HepG2 (cell line): ENCODE measurements around the gene KCNAB1. TPM values are rescaled to one million over a fixed set of nuclear protein-coding genes. Genes with fewer than 3 reads are reported as not detected.

ENCODE experiments used
- ATAC-seq: fragments of 200-7000 bp; cut with Tn5 transposase; 3 replicates; pipeline ENCODE4 v1.9.1; 2020; ENCODE audit warnings: mild to moderate bottlenecking, moderate library complexity
- BruUV-seq: library from RNA; stranded (reverse); fragments of 400-500 nt; replicated peaks from 2 replicates; lab custom pipeline; 2021; lab: Mats Ljungman, UMichigan
- CTCF ChIA-PET: fragments of 300-600 bp; formaldehyde crosslinking; extraction: SDS; loops from one replicate; lab custom pipeline; 2021; ENCODE audit warnings: low total read pairs, inconsistent platforms, low intra/inter-chr PET ratio; lab: Yijun Ruan, JAX
- POLR2A ChIA-PET: fragments of 350-600 bp; sonication (Branson Sonifier 250); formaldehyde crosslinking; loops from one replicate; lab custom pipeline; 2020; ENCODE audit warnings: antibody characterized with exemption, inconsistent platforms; lab: Yijun Ruan, JAX
- DNase-seq: peaks from one replicate; pipeline ENCODE4 v3.0.0-alpha.2; 2015; ENCODE audit warnings: low spot score
- FAIRE-seq: peaks from 3 replicates; lab custom pipeline; 2011; peaks lifted over from hg19 to GRCh38; lab: Jason Lieb, UNC
- H2AFZ ChIP-seq: one replicate; pipeline ENCODE4 v1.6.1; 2011; ENCODE audit warnings: low read length, inconsistent platforms
- H3K27ac ChIP-seq: fragments of 300-600 bp; 3 replicates; pipeline ENCODE4 v1.8.0; 2011; ENCODE audit warnings: mixed run types, mild to moderate bottlenecking, mixed read lengths, low read length, inconsistent platforms; ENCODE audit not compliant: insufficient read depth; ENCODE audit errors: extremely low read length
- H3K27me3 ChIP-seq, 2 experiments: fragments of 200-600 bp in 1 of 2; 2 replicates in 1 of 2; 3 replicates in 1 of 2; pipeline versions ENCODE4 v1.6.0 to v1.8.0; 2011; ENCODE audit warnings: low read length in 2 of 2, mild to moderate bottlenecking in 2 of 2, moderate library complexity in 2 of 2, inconsistent platforms in 1 of 2; ENCODE audit not compliant: insufficient read depth in 2 of 2, control insufficient read depth in 1 of 2
- H3K36me3 ChIP-seq, 2 experiments: fragments of 200-600 bp in 1 of 2; replicated peaks in 1 of 2; 2 replicates in 1 of 2; 3 replicates in 1 of 2; pipeline versions ENCODE4 v1.5.1 to v1.8.0; 2011; ENCODE audit warnings: low read length in 2 of 2, inconsistent platforms in 1 of 2; ENCODE audit not compliant: insufficient read depth in 2 of 2, control insufficient read depth in 1 of 2
- H3K4me1 ChIP-seq: 2 replicates; pipeline ENCODE4 v1.5.1; 2012; ENCODE audit warnings: low read length, inconsistent platforms; ENCODE audit not compliant: insufficient read depth
- H3K4me2 ChIP-seq: 2 replicates; pipeline ENCODE4 v1.6.0; 2011; ENCODE audit warnings: low read depth, low read length, inconsistent platforms
- H3K4me3 ChIP-seq, 3 experiments: fragments of 200-600 bp in 1 of 3; sonication (generic), shearing (Covaris generic) in 1 of 3; replicated peaks in 1 of 3; 2 replicates each; pipeline ENCODE4 v1.5.1; 2011 to 2016; ENCODE audit warnings: low read length in 3 of 3, inconsistent platforms in 2 of 3, low read depth in 2 of 3, mild to moderate bottlenecking in 2 of 3, control low read depth in 1 of 3, mixed read lengths in 1 of 3; ENCODE audit not compliant: insufficient read depth in 1 of 3
- H3K79me2 ChIP-seq: one replicate; pipeline ENCODE4 v1.6.1; 2011; ENCODE audit warnings: low read length, inconsistent platforms; ENCODE audit not compliant: insufficient read depth
- H3K9ac ChIP-seq: 2 replicates; pipeline ENCODE4 v1.6.0; 2011; ENCODE audit warnings: mild to moderate bottlenecking, low read depth, low read length, inconsistent platforms; ENCODE audit not compliant: insufficient read depth
- H3K9me3 ChIP-seq: 2 replicates; pipeline ENCODE4 v1.5.1; 2012; ENCODE audit warnings: mild to moderate bottlenecking, low read length
- H4K20me1 ChIP-seq: 2 replicates; pipeline ENCODE4 v1.6.0; 2011; ENCODE audit warnings: inconsistent platforms, mild to moderate bottlenecking, low read length, moderate library complexity; ENCODE audit not compliant: insufficient read depth
- GRHL1 ChIP-seq: sonication (generic); formaldehyde crosslinking; conservative IDR thresholded peaks from 2 replicates; pipeline ENCODE4 v1.8.0; 2022; ENCODE audit warnings: missing genetic modification reagents
- HIC2 ChIP-seq: sonication (generic); formaldehyde crosslinking; IDR thresholded peaks from 2 replicates; pipeline ENCODE4 v1.9.0; 2022; ENCODE audit warnings: low read depth, missing genetic modification reagents
- HNF4A ChIP-seq: sonication (generic); formaldehyde crosslinking; IDR thresholded peaks from 2 replicates; pipeline ENCODE4 v1.4.0; 2020; ENCODE audit warnings: missing genetic modification reagents
- KAT8 ChIP-seq: IDR thresholded peaks from 2 replicates; pipeline ENCODE4 v1.6.1; 2016; ENCODE audit warnings: missing genetic modification reagents, missing compliant biosample characterization
- KLF11 ChIP-seq: IDR thresholded peaks from 2 replicates; pipeline ENCODE4 v1.6.1; 2016; ENCODE audit warnings: missing compliant biosample characterization
- MIXL1 ChIP-seq: IDR thresholded peaks from 2 replicates; pipeline ENCODE4 v1.6.1; 2016
- MXD4 ChIP-seq: IDR thresholded peaks from 2 replicates; pipeline ENCODE4 v1.6.1; 2016; ENCODE audit warnings: mild to moderate bottlenecking, missing biosample characterization, missing genetic modification reagents
- NFIB ChIP-seq: sonication (generic); formaldehyde crosslinking; IDR thresholded peaks from 2 replicates; pipeline ENCODE4 v1.9.0; 2021; ENCODE audit warnings: missing genetic modification reagents, mild to moderate bottlenecking, borderline replicate concordance
- POLR2AphosphoS2 ChIP-seq: IDR thresholded peaks from 2 replicates; pipeline ENCODE4 v1.6.1; 2011; ENCODE audit warnings: low read depth, low read length, improper control_type of control experiment
- SMARCC2 ChIP-seq: fragments of 450-650 bp; IDR thresholded peaks from 2 replicates; pipeline ENCODE4 v1.6.1; 2017; ENCODE audit warnings: antibody characterized with exemption, mild to moderate bottlenecking
- SMYD3 ChIP-seq: sonication (generic); formaldehyde crosslinking; IDR thresholded peaks from 2 replicates; pipeline ENCODE4 v1.8.1; 2023; ENCODE audit warnings: mild to moderate bottlenecking, missing genetic modification reagents
- SP5 ChIP-seq: IDR thresholded peaks from 2 replicates; pipeline ENCODE4 v1.6.1; 2016; ENCODE audit warnings: low read depth, borderline replicate concordance
- TEF ChIP-seq: sonication (generic); formaldehyde crosslinking; IDR thresholded peaks from 2 replicates; pipeline ENCODE4 v1.5.0; 2020; ENCODE audit warnings: missing genetic modification reagents
- TOE1 ChIP-seq: sonication (generic); formaldehyde crosslinking; IDR thresholded peaks from 2 replicates; pipeline ENCODE4 v1.4.0; 2020; ENCODE audit warnings: mild to moderate bottlenecking, missing genetic modification reagents
- ZBTB21 ChIP-seq: sonication (generic); formaldehyde crosslinking; IDR thresholded peaks from 2 replicates; pipeline ENCODE4 v1.4.0; 2020; ENCODE audit warnings: missing genetic modification reagents
- ZKSCAN5 ChIP-seq: sonication (generic); formaldehyde crosslinking; IDR thresholded peaks from 2 replicates; pipeline ENCODE4 v1.5.1; 2020; ENCODE audit warnings: mild to moderate bottlenecking, missing genetic modification reagents
- ZNF18 ChIP-seq: sonication (generic); formaldehyde crosslinking; IDR thresholded peaks from 2 replicates; pipeline ENCODE4 v1.8.0; 2022; ENCODE audit warnings: mild to moderate bottlenecking, missing genetic modification reagents; ENCODE audit not compliant: insufficient replicate concordance
- ZNF850 ChIP-seq: sonication (generic); formaldehyde crosslinking; conservative IDR thresholded peaks from 2 replicates; pipeline ENCODE4 v1.9.0; 2021; ENCODE audit warnings: mild to moderate bottlenecking, missing genetic modification reagents
- WGBS: methylation state at CpG from one replicate; pipeline ENCODE4 v1.1.6; 2017; ENCODE audit warnings: low lambda C conversion rate; 5-methylcytosine and 5-hydroxymethylcytosine counted together
- in situ Hi-C: cut with HindIII; loops from 2 replicates; pipeline ENCODE4 v1.10.0; 2017; ENCODE audit warnings: low pct_unique_long_range_greater_than_20kb; ENCODE audit not compliant: extremely low pct_ligation_motif_present
- intact Hi-C: fragments of 100-400 bp; cut with micrococcal nuclease; formaldehyde crosslinking; loops from one replicate; pipeline ENCODE4 v1.10.0; 2022; ENCODE audit not compliant: unreplicated experiment
- polyA plus RNA-seq, 8 experiments: library from polyadenylated mRNA; depleted of rRNA in 3 of 8; stranded (reverse) in 7 of 8; unstranded in 1 of 8; fragments of >200 nt; fragmentation: Illumina TruSeq in 4 of 8; extraction: Trizol in 4 of 8; gene quantifications; 2 replicates each; pipeline versions ENCODE4 v1.2.1 to v1.2.3, GENCODE V29; 2011 to 2016; ENCODE audit warnings: low read depth in 4 of 8, missing spikeins in 1 of 8, mixed read lengths in 1 of 8; ENCODE audit not compliant: insufficient read depth in 1 of 8
- total RNA-seq, 5 experiments: library from RNA; depleted of rRNA; stranded (reverse); fragments of >200 nt; fragmentation: Illumina TruSeq; extraction: Trizol; gene quantifications; 2 replicates each; pipeline ENCODE4 v1.2.3, GENCODE V29; 2016; ENCODE audit warnings: low read depth in 1 of 5

Gene KCNAB1
- total and polyA plus RNA-seq, 2 of the 13 experiments (the other 11 are each of a cell fraction or from before 2014, with no cell fraction given), result not detected

- peak; percentile 83 for FAIRE-seq
- H3K4me3 ChIP-seq, result peak within 1 kb of the TSS; percentile 85 to 100 (median 91)
- H3K9ac ChIP-seq, result peak within 1 kb of the TSS; percentile 98
- CTCF ChIA-PET, result no interaction called here
- H3K27ac ChIP-seq, result peak within 1 kb of the TSS; percentile 94
- intact Hi-C loops, result loop anchor here (1.0 kb wide), 2 partner anchors 119 to 582 kb away; partner anchors contain the start of gene TIPARP
- H3K79me2 ChIP-seq, result peaks cover 49% of the 10 kb centered on the region
- H3K9me3 ChIP-seq, result no peaks in the 10 kb centered on the region
- no TSS peak for BruUV-seq
- ATAC-seq, result peak; percentile 99
- H2AFZ ChIP-seq, result peak within 1 kb of the TSS; percentile 75
- POLR2A ChIA-PET, result interaction anchor here (0.9 to 3.3 kb wide), 16 partner anchors 8 to 620 kb away, joined by 3 to 20 read pairs (median 6); partner anchors contain the start of genes CCNL1 and TIPARP
- H3K27me3 ChIP-seq, result no peaks in the 10 kb centered on the region; a peak in 2 of 5 replicates
- H3K4me2 ChIP-seq, result peak within 1 kb of the TSS; percentile 79
- peaks cover 8% of the 10 kb centered on the region; the same call in 1 of the 2 replicates for H4K20me1 ChIP-seq
- H3K4me1 ChIP-seq, result peaks cover 38% of the 10 kb centered on the region
- H3K36me3 ChIP-seq, result peaks cover 3 to 23% of the 10 kb centered on the region in 2 experiments; a peak in 3 of 5 replicates
- DNase-seq, result peak; percentile 96
- WGBS, result 37% methylated on average over 21 of the region's 60 CpGs
- in situ Hi-C loops, result loop anchor here (10.0 kb wide), 1 partner anchor 120 kb away; the partner anchor contains the start of gene TIPARP
- TF ChIP-seq HIC2 (CRISPR knock-in tag) (no peak), KLF11 (CRISPR knock-in tag) (0 out of 2 replicates have a peak, but pooled peaks have one; percentile 29), MIXL1 (CRISPR knock-in tag) (peak; percentile 31), HNF4A (CRISPR knock-in tag) (0 out of 2 replicates have a peak, but pooled peaks have one; percentile 12), ZBTB21 (CRISPR knock-in tag) (no peak; the same call in 1 of the 2 replicates), SMYD3 (CRISPR knock-in tag) (no peak), TEF (CRISPR knock-in tag) (no peak), TOE1 (CRISPR knock-in tag) (no peak), SP5 (no peak; the same call in 1 of the 2 replicates), ZNF850 (CRISPR knock-in tag) (no peak), ZNF18 (CRISPR knock-in tag) (no peak), KAT8 (CRISPR knock-in tag) (peak; percentile 84), SMARCC2 (no peak), NFIB (CRISPR knock-in tag) (no peak), MXD4 (CRISPR knock-in tag) (peak; percentile 84), ZKSCAN5 (no peak), GRHL1 (CRISPR knock-in tag) (no peak), POLR2AphosphoS2 (peak; percentile 87; the same call in 1 of the 2 replicates)
Observed at GRCh38 chr3:156554842-156555687, 434.7 kb downstream of the KCNAB1 start, which contains the start of gene SSR3. SSR3 (minus strand) TSS chr3:156555117; CDS start chr3:156555089, 28 bp downstream.
